Mesothelial cell of epicardium (in vitro differentiated cells): Measurements from ENCODE around the gene LZTFL1. TPM values are rescaled to one million over a fixed set of nuclear protein-coding genes. Genes with fewer than 3 reads are reported as not detected.

Source experiments
- DNase-seq, 2 experiments: peaks; one replicate each; pipeline ENCODE4 v3.0.0; 2021; ENCODE audit warnings: low spot score in 2 of 2; ENCODE audit not compliant: unreplicated experiment in 2 of 2
- H3K27ac Mint-ChIP-seq: 2 replicates; pipeline ENCODE4 v1.8.0; 2021; ENCODE audit warnings: mixed read lengths
- H3K27me3 Mint-ChIP-seq: 2 replicates; pipeline ENCODE4 v1.8.0; 2021; ENCODE audit warnings: low read depth, mixed read lengths
- H3K36me3 Mint-ChIP-seq: 2 replicates; pipeline ENCODE4 v1.8.0; 2021; ENCODE audit warnings: mixed read lengths
- H3K4me1 Mint-ChIP-seq: 2 replicates; pipeline ENCODE4 v1.8.0; 2021; ENCODE audit warnings: mixed read lengths
- H3K4me3 Mint-ChIP-seq: 2 replicates; pipeline ENCODE4 v1.8.0; 2021; ENCODE audit warnings: mild to moderate bottlenecking, moderate library complexity, mixed read lengths
- H3K9me3 Mint-ChIP-seq: 2 replicates; pipeline ENCODE4 v1.8.0; 2021; ENCODE audit warnings: mixed read lengths
- CTCF ChIP-seq: fragments of 200-600 bp; sonication (generic); IDR thresholded peaks from one replicate; pipeline ENCODE4 v1.5.0; 2021; ENCODE audit warnings: antibody characterized with exemption; ENCODE audit not compliant: unreplicated experiment
- total RNA-seq: library from RNA; stranded (reverse); gene quantifications from 3 replicates; pipeline ENCODE4 v1.2.1, GENCODE V29; 2021

Gene LZTFL1
- total RNA-seq, 1 donor from 2014 or later = 21.7 TPM

DNA sequence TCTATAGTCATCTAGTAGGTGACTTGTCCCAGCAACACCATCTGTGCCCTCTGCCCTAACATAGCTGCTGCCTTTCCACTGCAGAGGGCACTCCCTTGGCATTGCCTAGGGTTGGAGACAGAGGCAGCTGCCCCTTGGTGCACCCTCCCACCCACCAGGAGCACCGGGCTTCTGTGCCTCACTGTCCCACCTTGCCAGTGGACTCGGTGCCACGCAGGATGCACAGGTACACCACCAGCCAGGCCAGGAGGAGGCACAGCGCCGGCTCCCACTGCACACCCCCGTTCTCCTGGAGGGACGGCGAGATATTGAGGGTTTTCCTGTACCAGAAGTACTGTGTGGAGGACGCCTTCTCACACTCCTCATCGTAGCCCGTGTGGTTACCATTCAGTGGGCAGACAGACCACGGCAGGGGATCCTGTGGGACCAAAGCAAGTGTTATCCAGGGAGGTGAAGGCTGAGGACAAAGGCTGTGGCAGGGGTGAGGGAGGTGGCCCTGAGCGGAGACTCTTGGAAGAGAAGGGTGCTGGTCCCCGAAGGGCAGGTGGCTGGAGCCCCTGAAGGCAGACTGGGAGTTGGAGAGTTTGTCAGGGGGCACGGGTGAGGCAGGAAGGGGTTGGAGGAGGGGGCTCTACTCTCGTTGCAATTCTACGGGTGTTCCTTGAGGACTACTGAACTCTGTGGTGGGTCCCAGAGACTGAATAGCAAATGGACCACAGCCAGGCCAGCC, 66.2 kb downstream of the LZTFL1 start:
- H3K27ac Mint-ChIP-seq = no peak overlapping the region
- no peak for TF ChIP-seq CTCF
- peaks cover 39% of the 10 kb centered on the region for H3K27me3 Mint-ChIP-seq
- H3K36me3 Mint-ChIP-seq = no peaks in the 10 kb centered on the region
- no peak for DNase-seq
- peaks cover 5% of the 10 kb centered on the region for H3K4me1 Mint-ChIP-seq
- no peaks in the 10 kb centered on the region for H3K9me3 Mint-ChIP-seq
- H3K4me3 Mint-ChIP-seq = no peak overlapping the region

DNA sequence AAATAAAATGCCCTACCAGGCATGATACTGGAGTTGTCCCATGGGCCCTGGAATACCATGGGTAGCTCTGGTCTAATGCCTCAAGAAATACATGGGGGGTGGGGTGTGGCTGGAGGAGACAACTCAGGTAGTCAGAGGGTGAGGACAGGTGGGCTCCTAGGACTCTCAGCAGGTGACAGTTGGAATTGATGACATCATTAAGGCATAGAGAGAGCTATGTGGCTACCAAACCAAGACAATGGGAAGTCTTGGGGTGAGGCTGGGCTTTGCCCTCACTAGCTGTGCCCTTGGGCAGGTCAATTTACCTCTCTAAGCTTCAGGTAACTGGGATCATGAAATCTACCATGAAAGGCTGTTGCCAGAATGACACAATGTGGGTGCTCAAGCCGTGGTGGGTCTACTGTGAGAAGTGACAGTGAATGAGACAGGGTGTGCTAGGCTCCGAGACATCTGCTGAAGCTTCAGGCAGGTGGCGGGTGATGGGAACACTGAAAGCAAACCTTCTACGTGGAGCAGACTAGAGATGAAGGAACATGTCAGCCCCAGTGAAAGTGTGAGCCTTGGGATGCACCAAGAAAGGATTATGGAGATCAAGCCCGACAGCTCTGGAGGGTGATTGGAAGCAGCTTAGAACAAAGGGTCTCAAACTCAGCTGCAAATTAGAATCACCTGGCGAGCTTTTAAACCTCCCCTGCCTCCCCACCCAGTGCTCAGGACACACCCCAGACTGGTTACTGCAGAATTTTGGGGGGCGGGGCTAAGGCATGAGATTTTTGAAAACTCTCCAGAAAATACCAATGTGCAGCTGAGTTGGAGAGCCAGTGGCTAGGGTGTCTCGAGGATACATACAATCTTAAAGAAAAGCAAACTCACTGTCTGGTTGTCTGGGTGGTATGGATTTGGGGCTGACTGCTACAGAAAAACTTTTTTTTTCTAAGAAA, 67.1 kb downstream of the LZTFL1 start:
- H3K27ac Mint-ChIP-seq = no peak overlapping the region
- peaks cover 5% of the 10 kb centered on the region for H3K4me1 Mint-ChIP-seq
- DNase-seq = no peak
- H3K27me3 Mint-ChIP-seq = peaks cover 47% of the 10 kb centered on the region
- H3K36me3 Mint-ChIP-seq = no peaks in the 10 kb centered on the region
- TF ChIP-seq CTCF = no peak
- no peak overlapping the region for H3K4me3 Mint-ChIP-seq
- no peaks in the 10 kb centered on the region for H3K9me3 Mint-ChIP-seq

DNA sequence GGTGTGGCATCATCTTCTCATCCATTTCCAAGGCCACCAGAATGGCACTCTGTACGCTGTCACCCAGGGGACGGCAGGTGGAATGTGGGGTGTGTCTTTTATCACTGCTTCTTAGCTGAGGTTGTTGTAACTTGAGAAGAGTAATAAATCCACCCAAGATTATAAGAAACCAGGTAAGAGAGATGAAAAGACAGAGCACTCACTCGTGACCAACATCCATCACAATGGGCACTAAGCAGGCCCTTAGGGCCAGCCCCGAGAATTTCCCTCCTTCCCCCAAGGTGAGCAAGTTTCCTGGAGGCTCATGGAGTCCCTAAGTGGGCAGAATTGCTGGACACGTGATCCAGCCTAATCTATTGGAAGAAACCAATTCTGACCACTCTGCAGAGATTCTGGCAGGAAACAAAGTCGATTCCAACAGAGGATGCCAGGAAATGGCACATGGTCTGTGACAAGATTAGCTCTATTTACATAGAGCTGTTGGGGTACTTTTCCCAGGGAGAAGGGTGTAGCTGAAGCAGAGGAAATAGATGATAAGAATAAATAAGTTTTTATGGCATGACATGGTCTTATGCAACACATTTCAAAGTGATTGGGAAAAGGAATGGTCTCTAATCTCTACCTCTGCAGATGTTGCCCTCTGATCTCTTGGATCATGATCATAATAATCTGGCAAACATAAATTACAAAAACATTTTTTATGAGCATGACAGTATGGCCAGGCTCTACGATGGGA, 68.0 kb downstream of the LZTFL1 start:
- Mint-ChIP-seq H3K4me3 (no peak overlapping the region), H3K27ac (no peak overlapping the region), H3K9me3 (no peaks in the 10 kb centered on the region), H3K36me3 (no peaks in the 10 kb centered on the region), H3K4me1 (peaks cover 5% of the 10 kb centered on the region), H3K27me3 (peaks cover 54% of the 10 kb centered on the region)
- TF ChIP-seq CTCF = no peak
- DNase-seq = no peak

Other genes with a start within 250 kb of the LZTFL1 start
- gene LIMD1, start 247.4 kb downstream of the LZTFL1 start, total RNA-seq = 27.8 to 28.7 TPM (median 27.8 TPM) in 3 replicates
- gene SACM1L, start 152.7 kb downstream of the LZTFL1 start, total RNA-seq = 50.5 to 54.6 TPM (median 51.8 TPM) in 3 replicates
- gene SLC6A20, start 45.6 kb downstream of the LZTFL1 start, total RNA-seq = 0.27 TPM in 1 of 3 replicates, not detected in the others
- not detected in 3 replicates for gene CCR9, start 44.4 kb upstream of the LZTFL1 start, total RNA-seq
- gene CXCR6, start 101.3 kb upstream of the LZTFL1 start, total RNA-seq = not detected in 3 replicates
- 23.1 to 24.3 TPM (median 24.1 TPM) in 3 replicates for gene FYCO1, start 153.7 kb upstream of the LZTFL1 start, total RNA-seq
- not detected in 3 replicates for gene XCR1, start 185.4 kb upstream of the LZTFL1 start, total RNA-seq